Measurements from ENCODE around the gene KRTAP1-1.

The KRTAP1-1 gene

DNA sequence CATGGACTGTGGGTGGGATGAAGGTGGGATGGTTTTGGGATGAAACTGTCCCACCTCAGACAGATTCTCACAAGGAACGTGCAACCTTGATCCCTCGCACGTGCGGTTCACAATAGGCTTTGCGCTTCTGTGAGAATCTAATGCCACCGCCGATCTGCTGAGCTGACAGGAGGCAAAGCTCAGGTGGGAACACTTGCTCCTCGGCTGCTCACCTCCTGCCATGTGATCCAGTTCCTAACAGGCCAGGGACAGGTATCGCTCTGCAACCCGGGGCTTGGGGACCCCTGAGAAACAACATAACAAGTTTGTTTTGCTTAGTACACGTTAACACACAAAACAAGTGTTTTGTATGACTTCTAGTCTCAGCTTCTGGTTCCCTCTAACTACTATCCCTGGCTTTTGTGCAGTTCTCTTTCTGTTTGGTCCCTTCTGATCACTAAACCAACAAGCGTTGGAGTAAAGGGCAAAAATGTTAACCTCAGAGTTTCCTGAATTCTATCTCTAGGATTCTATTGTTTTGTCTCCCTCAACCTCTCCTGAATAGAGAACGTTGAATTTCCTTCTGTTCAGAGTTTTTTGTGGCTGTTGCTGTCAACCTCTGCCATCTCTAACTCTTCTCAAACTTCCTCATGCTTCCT is 24.6 kb downstream of the KRTAP1-1 start:
- TF ChIP-seq POLR2A (IDR thresholded peaks at IDR 0.05; ENCODE audit: low read depth, low read length) (no peak), TAF1 (IDR thresholded peaks at IDR 0.05; ENCODE audit: borderline replicate concordance, low read depth, low read length) (no peak), POLR2AphosphoS5 (IDR thresholded peaks at IDR 0.05; ENCODE audit: low read depth, low read length) (no peak)
- no peak for FAIRE-seq

DNA sequence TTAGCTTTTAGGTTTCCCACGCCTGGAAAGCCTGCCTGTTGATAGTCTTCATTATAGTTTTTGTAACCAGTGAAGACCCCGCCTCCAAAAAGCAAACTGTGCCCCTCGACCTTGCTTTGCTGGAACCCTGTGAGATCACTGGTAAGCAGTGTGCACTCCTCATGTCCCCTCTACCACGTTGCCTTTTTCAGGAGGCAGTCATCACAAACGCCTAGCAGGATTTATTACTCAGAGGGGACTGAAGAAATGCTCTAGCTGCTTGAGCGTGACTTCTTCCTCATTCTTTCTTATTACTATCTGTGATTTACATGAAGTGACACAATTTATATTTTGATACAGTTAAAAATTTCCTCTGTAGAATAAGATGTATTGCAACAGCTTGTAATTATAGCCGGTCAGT is 25.8 kb downstream of the KRTAP1-1 start:
- DNase-seq (ENCODE audit: insufficient read length) (no peak), FAIRE-seq (no peak)
- no peak for TF ChIP-seq TAF1 (IDR thresholded peaks at IDR 0.05; ENCODE audit: borderline replicate concordance, low read depth, low read length)
- TF ChIP-seq POLR2AphosphoS5 (IDR thresholded peaks at IDR 0.05; ENCODE audit: low read depth, low read length) = no peak
- TF ChIP-seq POLR2A (IDR thresholded peaks at IDR 0.05; ENCODE audit: low read depth, low read length) = no peak

More for the DNA sequence above, 24.6 kb downstream of the KRTAP1-1 start:
- DNase-seq (ENCODE audit: insufficient read length) = no peak

DNA sequence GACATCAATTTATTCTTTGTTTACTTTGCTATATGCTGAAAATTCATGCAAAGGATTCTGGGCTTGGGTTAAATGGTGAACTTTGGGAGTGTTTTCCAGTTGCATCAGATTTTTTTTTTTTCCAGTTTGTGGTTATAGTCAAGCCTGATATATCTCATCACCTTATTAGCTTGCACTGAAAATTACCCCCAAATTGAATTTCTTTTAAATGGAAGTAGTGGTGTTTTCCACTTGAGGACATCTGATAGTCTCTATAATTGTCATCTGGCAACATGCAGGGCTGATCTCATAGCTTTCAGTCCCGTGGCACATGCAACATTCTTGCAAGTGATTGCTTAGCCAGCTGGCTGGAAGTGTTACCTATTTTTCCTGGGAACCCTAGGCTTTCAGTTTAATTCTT is 27.6 kb downstream of the KRTAP1-1 start:
- no peak for DNase-seq (ENCODE audit: insufficient read length)

DNA sequence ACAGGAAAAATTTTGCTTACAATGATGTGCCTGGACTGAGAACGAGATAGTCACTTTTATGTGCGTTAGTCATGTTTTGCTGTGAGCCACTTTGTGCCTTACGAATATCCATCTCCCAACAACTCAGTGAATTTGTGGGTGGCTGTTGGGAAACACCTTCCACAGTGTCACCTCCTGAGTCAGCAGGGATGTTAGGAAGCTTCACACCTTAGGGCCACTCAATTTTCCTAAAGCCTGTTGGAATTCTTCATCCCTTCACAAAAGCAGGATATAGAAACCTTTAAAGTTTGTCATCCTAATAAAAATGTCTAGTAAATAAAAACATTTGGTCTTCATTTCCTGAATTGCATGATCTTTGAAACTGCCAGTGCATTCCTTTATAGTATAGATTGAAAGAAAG is 28.1 kb downstream of the KRTAP1-1 start:
- FAIRE-seq (no peak), DNase-seq (ENCODE audit: insufficient read length) (no peak)
- no peak for TF ChIP-seq TAF1 (IDR thresholded peaks at IDR 0.05; ENCODE audit: borderline replicate concordance, low read depth, low read length)
- no peak for TF ChIP-seq POLR2A (IDR thresholded peaks at IDR 0.05; ENCODE audit: low read depth, low read length)
- no peak for TF ChIP-seq POLR2AphosphoS5 (IDR thresholded peaks at IDR 0.05; ENCODE audit: low read depth, low read length)

More for the DNA sequence above, 27.6 kb downstream of the KRTAP1-1 start:
- TF ChIP-seq POLR2A (IDR thresholded peaks at IDR 0.05; ENCODE audit: low read depth, low read length) = no peak
- TF ChIP-seq TAF1 (IDR thresholded peaks at IDR 0.05; ENCODE audit: borderline replicate concordance, low read depth, low read length) = no peak
- TF ChIP-seq POLR2AphosphoS5 (IDR thresholded peaks at IDR 0.05; ENCODE audit: low read depth, low read length) = no peak
- no peak for FAIRE-seq

- FAIRE-seq (no peak), DNase-seq (ENCODE audit: insufficient read length) (no peak)
These were observed 28.7 kb downstream of the KRTAP1-1 start for GRCh38 chr17:41012326-41013120.

GRCh38 chr17:41010441-41010840 is 30.8 kb downstream of the KRTAP1-1 start:
- DNase-seq (ENCODE audit: insufficient read length) = no peak
- FAIRE-seq = no peak
- TF ChIP-seq TAF1 (IDR thresholded peaks at IDR 0.05; ENCODE audit: borderline replicate concordance, low read depth, low read length) = no peak
- no peak for TF ChIP-seq POLR2A (IDR thresholded peaks at IDR 0.05; ENCODE audit: low read depth, low read length)
- TF ChIP-seq POLR2AphosphoS5 (IDR thresholded peaks at IDR 0.05; ENCODE audit: low read depth, low read length) = no peak

More at GRCh38 chr17:41012326-41013120, 28.7 kb downstream of the KRTAP1-1 start:
- TF ChIP-seq POLR2A (IDR thresholded peaks at IDR 0.05; ENCODE audit: low read depth, low read length) (no peak), TAF1 (IDR thresholded peaks at IDR 0.05; ENCODE audit: borderline replicate concordance, low read depth, low read length) (no peak), POLR2AphosphoS5 (IDR thresholded peaks at IDR 0.05; ENCODE audit: low read depth, low read length) (no peak)

- DNase-seq (ENCODE audit: insufficient read length) = no peak
- TF ChIP-seq TAF1 (IDR thresholded peaks at IDR 0.05; ENCODE audit: borderline replicate concordance, low read depth, low read length) (no peak), POLR2AphosphoS5 (IDR thresholded peaks at IDR 0.05; ENCODE audit: low read depth, low read length) (no peak), POLR2A (IDR thresholded peaks at IDR 0.05; ENCODE audit: low read depth, low read length) (no peak)
- no peak for FAIRE-seq
These were observed 31.3 kb downstream of the KRTAP1-1 start for GRCh38 chr17:41009936-41010335.

- TF ChIP-seq TAF1 (IDR thresholded peaks at IDR 0.05; ENCODE audit: borderline replicate concordance, low read depth, low read length) (no peak), POLR2AphosphoS5 (IDR thresholded peaks at IDR 0.05; ENCODE audit: low read depth, low read length) (no peak), POLR2A (IDR thresholded peaks at IDR 0.05; ENCODE audit: low read depth, low read length) (no peak)
- DNase-seq (ENCODE audit: insufficient read length) = no peak
- FAIRE-seq = no peak
These were observed 31.9 kb downstream of the KRTAP1-1 start for GRCh38 chr17:41009301-41009760.

- no peak for TF ChIP-seq TAF1 (IDR thresholded peaks at IDR 0.05; ENCODE audit: borderline replicate concordance, low read depth, low read length)
- no peak for TF ChIP-seq POLR2A (IDR thresholded peaks at IDR 0.05; ENCODE audit: low read depth, low read length)
- no peak for TF ChIP-seq POLR2AphosphoS5 (IDR thresholded peaks at IDR 0.05; ENCODE audit: low read depth, low read length)
- FAIRE-seq (no peak), DNase-seq (ENCODE audit: insufficient read length) (no peak)
These were observed 32.4 kb downstream of the KRTAP1-1 start, which contains the start of gene KRTAP3-1 for GRCh38 chr17:41008811-41009210. Gene KRTAP3-1 (minus strand): TSS chr17:41009128. CDS start chr17:41009074, 54 bp downstream.

DNA sequence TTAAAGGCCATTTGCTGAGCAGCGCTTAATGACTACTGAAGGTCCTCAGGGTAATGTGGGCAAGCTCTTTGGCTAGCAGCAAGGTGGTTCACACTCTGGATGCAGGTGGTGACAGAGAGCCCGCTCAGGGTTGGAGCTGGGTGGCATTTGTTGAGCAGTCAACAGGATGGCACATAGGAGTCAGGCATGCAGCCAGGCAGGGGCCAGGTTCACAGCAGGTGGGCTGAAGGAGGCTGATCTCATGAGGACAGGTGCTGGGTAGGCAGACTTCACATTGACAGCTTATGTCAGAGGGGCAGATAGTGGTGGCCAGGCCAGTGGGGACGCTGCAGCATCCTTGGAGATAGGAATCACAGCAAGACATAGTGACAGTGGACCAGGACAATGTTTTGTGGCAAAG is 36.9 kb downstream of the KRTAP1-1 start:
- FAIRE-seq (no peak), DNase-seq (ENCODE audit: insufficient read length) (no peak)
- TF ChIP-seq POLR2A (IDR thresholded peaks at IDR 0.05; ENCODE audit: low read depth, low read length) (no peak), TAF1 (IDR thresholded peaks at IDR 0.05; ENCODE audit: borderline replicate concordance, low read depth, low read length) (no peak), POLR2AphosphoS5 (IDR thresholded peaks at IDR 0.05; ENCODE audit: low read depth, low read length) (no peak)

DNA sequence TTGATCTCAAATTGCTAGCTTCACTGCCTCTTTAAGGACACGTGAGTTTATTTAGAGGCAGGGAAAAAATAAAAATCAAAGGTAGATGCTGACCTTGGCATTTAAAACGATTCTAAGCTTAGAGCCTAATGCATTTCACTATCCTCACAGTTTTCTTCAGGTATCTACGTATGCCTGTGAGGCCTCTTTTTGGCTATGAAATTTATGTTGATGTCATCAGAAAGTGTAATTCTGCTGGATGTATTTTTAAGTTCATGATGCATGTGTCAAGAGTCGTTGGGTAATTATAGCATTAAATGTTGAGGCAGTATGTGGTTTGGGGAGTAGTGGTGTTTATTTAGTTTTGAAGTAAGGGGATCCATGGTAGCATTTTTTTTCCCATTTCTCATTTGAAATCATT is 37.3 kb downstream of the KRTAP1-1 start:
- no peak for FAIRE-seq

More for the DNA sequence above, 37.3 kb downstream of the KRTAP1-1 start:
- TF ChIP-seq TAF1 (IDR thresholded peaks at IDR 0.05; ENCODE audit: borderline replicate concordance, low read depth, low read length) (no peak), POLR2A (IDR thresholded peaks at IDR 0.05; ENCODE audit: low read depth, low read length) (no peak), POLR2AphosphoS5 (IDR thresholded peaks at IDR 0.05; ENCODE audit: low read depth, low read length) (no peak)
- no peak for DNase-seq (ENCODE audit: insufficient read length)

Measured in GM12892 (cell line).